Neural progenitor cell (in vitro differentiated cells): ENCODE measurements around the gene ART3. TPM values are rescaled to one million over a fixed set of nuclear protein-coding genes. Genes with fewer than 3 reads are reported as not detected.

Source experiments
- DNase-seq: peaks from one replicate; pipeline ENCODE4 v3.0.0-alpha.2; 2016; ENCODE audit warnings: low spot score
- H2AFZ ChIP-seq: fragments of 200-600 bp; sonication (generic); replicated peaks from 2 replicates; pipeline ENCODE4 v1.6.1; 2016; ENCODE audit warnings: antibody characterized with exemption
- H3F3A ChIP-seq: fragments of 200-600 bp; sonication (generic); 2 replicates; pipeline ENCODE4 v1.6.1; 2016; ENCODE audit warnings: antibody characterized with exemption, low read depth
- H3K27ac ChIP-seq: fragments of 200-600 bp; sonication (generic); 2 replicates; pipeline ENCODE4 v1.5.1; 2016; ENCODE audit warnings: mild to moderate bottlenecking
- H3K27me3 ChIP-seq: fragments of 200-600 bp; sonication (generic); 2 replicates; pipeline ENCODE4 v1.6.1; 2016; ENCODE audit warnings: mild to moderate bottlenecking, moderate library complexity
- H3K36me3 ChIP-seq: fragments of 200-600 bp; sonication (generic); 2 replicates; pipeline ENCODE4 v1.5.1; 2016
- H3K4me1 ChIP-seq: fragments of 200-600 bp; sonication (generic); 2 replicates; pipeline ENCODE4 v1.6.1; 2016; ENCODE audit warnings: mixed run types
- H3K4me2 ChIP-seq: fragments of 200-600 bp; sonication (generic); 2 replicates; pipeline ENCODE4 v1.6.1; 2016
- H3K4me3 ChIP-seq: fragments of 200-600 bp; sonication (generic); 2 replicates; pipeline ENCODE4 v1.5.1; 2016
- H3K79me2 ChIP-seq: fragments of 200-600 bp; sonication (generic); 2 replicates; pipeline ENCODE4 v1.6.1; 2016; ENCODE audit warnings: low read depth
- H3K9ac ChIP-seq: fragments of 200-600 bp; sonication (generic); 2 replicates; pipeline ENCODE4 v1.6.1; 2016
- H3K9me3 ChIP-seq: fragments of 200-600 bp; sonication (generic); 2 replicates; pipeline ENCODE4 v1.5.1; 2016; ENCODE audit warnings: low read depth
- H4K20me1 ChIP-seq: fragments of 200-600 bp; sonication (generic); 2 replicates; pipeline ENCODE4 v1.6.1; 2016; ENCODE audit warnings: low read depth
- H3K27ac Mint-ChIP-seq: 3 replicates; pipeline ENCODE4 v1.8.0; 2021; ENCODE audit warnings: mixed read lengths
- H3K27me3 Mint-ChIP-seq: 2 replicates; pipeline ENCODE4 v1.8.0; 2022; ENCODE audit warnings: low read depth, mild to moderate bottlenecking, inconsistent platforms, moderate library complexity, mixed read lengths; ENCODE audit not compliant: insufficient read depth
- H3K36me3 Mint-ChIP-seq: 3 replicates; pipeline ENCODE4 v1.8.0; 2021; ENCODE audit warnings: mixed read lengths
- H3K4me1 Mint-ChIP-seq: 3 replicates; pipeline ENCODE4 v1.8.0; 2021; ENCODE audit warnings: mixed read lengths
- H3K4me3 Mint-ChIP-seq: 3 replicates; pipeline ENCODE4 v1.8.0; 2021; ENCODE audit warnings: mild to moderate bottlenecking, moderate library complexity, mixed read lengths
- H3K9me3 Mint-ChIP-seq: 3 replicates; pipeline ENCODE4 v1.8.0; 2020; ENCODE audit warnings: mixed read lengths
- EZH2 ChIP-seq: fragments of 200-600 bp; sonication (generic); IDR thresholded peaks from 2 replicates; pipeline ENCODE4 v1.6.1; 2017; ENCODE audit warnings: antibody characterized with exemption, mild to moderate bottlenecking, moderate library complexity
- EZH2phosphoT487 ChIP-seq: fragments of 200-600 bp; sonication (generic); IDR thresholded peaks from 2 replicates; pipeline ENCODE4 v1.6.1; 2017; ENCODE audit warnings: antibody characterized with exemption
- total RNA-seq: library from RNA; depleted of rRNA; stranded (reverse); fragments of >200 nt; gene quantifications from 2 replicates; pipeline ENCODE4 v1.2.3, GENCODE V29; 2015; ENCODE audit warnings: low replicate concordance
- TF ChIP-seq, protein P1 (sequence below): fragments of 200-600 bp; sonication (generic); IDR thresholded peaks from 2 replicates; pipeline ENCODE4 v1.5.1; 2017; ENCODE audit warnings: antibody characterized with exemption, mild to moderate bottlenecking

Gene ART3
- total RNA-seq, 1 donor from 2014 or later = not detected

DNA sequence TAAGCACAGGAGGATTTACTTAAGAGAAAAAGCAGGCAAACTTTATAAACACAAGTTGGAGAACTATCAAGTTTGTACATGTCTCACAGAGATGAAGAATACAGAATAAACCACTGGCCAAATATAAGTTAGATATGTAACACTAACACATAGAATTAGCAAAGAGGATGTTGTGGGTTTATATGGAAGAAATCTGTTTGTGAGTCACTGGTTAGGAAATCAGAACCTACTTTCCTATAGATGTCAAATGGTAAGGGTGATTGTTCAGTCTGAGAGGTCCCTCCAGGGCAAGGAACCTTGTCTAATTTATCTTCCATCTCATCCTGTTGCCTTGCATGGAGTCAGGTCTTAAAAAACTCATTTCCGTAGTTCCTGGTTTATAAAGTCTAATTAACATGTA, 14.8 kb upstream of the ART3 start:
- Histone ChIP-seq H4K20me1 (no peaks in the 10 kb centered on the region), H3K27me3 (no peaks in the 10 kb centered on the region), H3K4me1 (peaks cover 21% of the 10 kb centered on the region), H3K4me3 (no peak overlapping the region), H3K4me2 (no peak overlapping the region), H3K27ac (no peak overlapping the region), H2AFZ (no peak overlapping the region), H3K9me3 (no peaks in the 10 kb centered on the region), H3F3A (peaks cover 10% of the 10 kb centered on the region), H3K79me2 (no peaks in the 10 kb centered on the region), H3K36me3 (no peaks in the 10 kb centered on the region), H3K9ac (no peak overlapping the region)
- no peak overlapping the region for H3K27ac Mint-ChIP-seq
- peaks cover 4% of the 10 kb centered on the region for H3K27me3 Mint-ChIP-seq
- no peaks in the 10 kb centered on the region for H3K36me3 Mint-ChIP-seq
- TF ChIP-seq EZH2 (no peak), EZH2phosphoT487 (no peak)
- TF ChIP-seq, protein P1, sequence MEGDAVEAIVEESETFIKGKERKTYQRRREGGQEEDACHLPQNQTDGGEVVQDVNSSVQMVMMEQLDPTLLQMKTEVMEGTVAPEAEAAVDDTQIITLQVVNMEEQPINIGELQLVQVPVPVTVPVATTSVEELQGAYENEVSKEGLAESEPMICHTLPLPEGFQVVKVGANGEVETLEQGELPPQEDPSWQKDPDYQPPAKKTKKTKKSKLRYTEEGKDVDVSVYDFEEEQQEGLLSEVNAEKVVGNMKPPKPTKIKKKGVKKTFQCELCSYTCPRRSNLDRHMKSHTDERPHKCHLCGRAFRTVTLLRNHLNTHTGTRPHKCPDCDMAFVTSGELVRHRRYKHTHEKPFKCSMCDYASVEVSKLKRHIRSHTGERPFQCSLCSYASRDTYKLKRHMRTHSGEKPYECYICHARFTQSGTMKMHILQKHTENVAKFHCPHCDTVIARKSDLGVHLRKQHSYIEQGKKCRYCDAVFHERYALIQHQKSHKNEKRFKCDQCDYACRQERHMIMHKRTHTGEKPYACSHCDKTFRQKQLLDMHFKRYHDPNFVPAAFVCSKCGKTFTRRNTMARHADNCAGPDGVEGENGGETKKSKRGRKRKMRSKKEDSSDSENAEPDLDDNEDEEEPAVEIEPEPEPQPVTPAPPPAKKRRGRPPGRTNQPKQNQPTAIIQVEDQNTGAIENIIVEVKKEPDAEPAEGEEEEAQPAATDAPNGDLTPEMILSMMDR = no peak
- H3K4me3 Mint-ChIP-seq = no peak overlapping the region
- no peaks in the 10 kb centered on the region for H3K9me3 Mint-ChIP-seq
- H3K4me1 Mint-ChIP-seq = peaks cover 10% of the 10 kb centered on the region
- no peak for DNase-seq

DNA sequence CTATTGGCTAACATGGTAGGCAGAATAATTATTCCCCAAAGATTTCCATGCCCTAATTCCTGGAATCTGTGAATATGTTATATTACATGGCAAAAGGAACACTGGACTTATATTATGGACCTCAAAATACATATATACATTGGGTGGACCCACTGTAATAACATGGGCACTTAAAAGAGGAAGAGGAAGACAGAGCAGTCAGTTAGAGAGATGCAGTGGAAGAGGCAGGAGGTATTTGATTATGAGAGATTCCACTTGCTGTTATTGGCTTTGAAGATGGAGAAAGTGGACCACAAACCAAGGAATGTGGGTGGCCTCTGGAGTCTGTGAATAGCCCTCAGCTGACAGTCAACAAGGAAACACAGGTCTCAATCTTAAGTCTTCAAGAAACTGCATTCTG, 14.0 kb upstream of the ART3 start:
- H3K27me3 ChIP-seq = no peaks in the 10 kb centered on the region
- peaks cover 6% of the 10 kb centered on the region for H3F3A ChIP-seq
- no peak overlapping the region for H3K27ac Mint-ChIP-seq
- no peaks in the 10 kb centered on the region for H3K9me3 ChIP-seq
- no peak overlapping the region for H3K4me2 ChIP-seq
- H3K9ac ChIP-seq = no peak overlapping the region
- H2AFZ ChIP-seq = no peak overlapping the region
- H3K4me1 Mint-ChIP-seq = peaks cover 5% of the 10 kb centered on the region
- no peak overlapping the region for H3K27ac ChIP-seq
- H3K4me3 Mint-ChIP-seq = no peak overlapping the region
- no peaks in the 10 kb centered on the region for H3K36me3 Mint-ChIP-seq
- DNase-seq = no peak
- no peak overlapping the region for H3K4me3 ChIP-seq
- TF ChIP-seq, protein P1 = no peak
- TF ChIP-seq EZH2phosphoT487 (no peak), EZH2 (no peak)
- no peaks in the 10 kb centered on the region for H4K20me1 ChIP-seq
- no peaks in the 10 kb centered on the region for H3K36me3 ChIP-seq
- no peaks in the 10 kb centered on the region for H3K9me3 Mint-ChIP-seq
- H3K79me2 ChIP-seq = no peaks in the 10 kb centered on the region
- H3K4me1 ChIP-seq = peaks cover 16% of the 10 kb centered on the region
- peaks cover 4% of the 10 kb centered on the region for H3K27me3 Mint-ChIP-seq

DNA sequence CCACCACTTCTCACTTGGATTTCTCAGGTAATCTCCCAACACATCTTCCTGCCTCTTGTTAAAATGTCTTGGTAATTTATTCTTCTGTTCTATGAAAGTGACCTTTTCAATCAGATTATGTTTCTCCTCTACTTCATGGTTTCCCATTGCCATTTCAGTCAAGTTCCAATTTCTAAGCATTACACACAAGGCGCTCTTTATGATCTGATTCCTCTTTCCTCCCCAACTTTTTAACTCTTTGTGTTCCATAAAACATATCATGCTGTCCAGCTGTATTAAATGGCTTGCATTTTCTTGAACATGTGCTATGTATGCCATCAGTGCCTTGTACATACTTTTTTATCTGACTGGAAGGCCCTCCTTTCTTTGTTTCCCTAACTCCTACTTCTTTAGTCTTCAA, 13.1 kb upstream of the ART3 start:
- no peak overlapping the region for H2AFZ ChIP-seq

More for the DNA sequence above, 13.1 kb upstream of the ART3 start:
- Histone ChIP-seq H3K36me3 (no peaks in the 10 kb centered on the region), H3K27ac (no peak overlapping the region), H3F3A (no peaks in the 10 kb centered on the region), H3K79me2 (no peaks in the 10 kb centered on the region), H3K4me2 (no peak overlapping the region), H3K9me3 (no peaks in the 10 kb centered on the region), H3K4me3 (no peak overlapping the region), H3K4me1 (peaks cover 7% of the 10 kb centered on the region), H3K27me3 (no peaks in the 10 kb centered on the region), H4K20me1 (no peaks in the 10 kb centered on the region), H3K9ac (no peak overlapping the region)
- no peaks in the 10 kb centered on the region for H3K36me3 Mint-ChIP-seq
- no peak for DNase-seq
- no peak for TF ChIP-seq EZH2phosphoT487
- TF ChIP-seq EZH2 = no peak
- TF ChIP-seq, protein P1 = no peak
- no peak overlapping the region for H3K27ac Mint-ChIP-seq
- H3K4me3 Mint-ChIP-seq = no peak overlapping the region
- H3K4me1 Mint-ChIP-seq = no peaks in the 10 kb centered on the region
- H3K27me3 Mint-ChIP-seq = peaks cover 1% of the 10 kb centered on the region
- no peaks in the 10 kb centered on the region for H3K9me3 Mint-ChIP-seq
